K562 (cell line): Measurements from ENCODE around the gene MYL5. TPM values are rescaled to one million over a fixed set of nuclear protein-coding genes. Genes with fewer than 3 reads are reported as not detected.
A peak's percentile ranks its signal among the peaks of the same experiment; 100 is the strongest.

Experiments
- CAMTA2 ChIP-seq: fragments of 250-450 bp; sonication (Bioruptor Pico); conservative IDR thresholded peaks from 2 replicates; pipeline ENCODE4 v1.5.1; 2022
- CEBPB ChIP-seq: fragments of 450-650 bp; IDR thresholded peaks from 2 replicates; pipeline ENCODE4 v1.6.1; 2016; ENCODE audit warnings: missing genetic modification characterization, missing compliant biosample characterization
- CHCHD3 ChIP-seq: fragments of 250-450 bp; sonication (Bioruptor Pico); IDR thresholded peaks from 2 replicates; pipeline ENCODE4 v2.1.2; 2022; ENCODE audit warnings: mild to moderate bottlenecking
- E2F1 ChIP-seq: sonication (generic); formaldehyde crosslinking; IDR thresholded peaks from 2 replicates; pipeline ENCODE4 v1.8.1; 2023; ENCODE audit warnings: mild to moderate bottlenecking, missing genetic modification reagents, moderate library complexity
- ETV5 ChIP-seq: sonication (generic); formaldehyde crosslinking; IDR thresholded peaks from 2 replicates; pipeline ENCODE4 v1.4.0; 2020; ENCODE audit warnings: low read depth, mild to moderate bottlenecking, missing genetic modification reagents
- FOXJ2 ChIP-seq: fragments of 200-800 bp; sonication (Bioruptor generic); IDR thresholded peaks from 2 replicates; pipeline ENCODE4 v1.6.1; 2016; ENCODE audit warnings: missing genetic modification characterization, missing compliant biosample characterization
- HDAC2 ChIP-seq: fragments of 450-650 bp; IDR thresholded peaks from 2 replicates; pipeline ENCODE4 v1.6.1; 2016; ENCODE audit warnings: mild to moderate bottlenecking
- HDAC6 ChIP-seq: IDR thresholded peaks from 2 replicates; pipeline ENCODE4 v1.6.1; 2012; ENCODE audit warnings: low read depth, mild to moderate bottlenecking, control low read depth, inconsistent platforms, low read length, moderate library complexity
- LEF1 ChIP-seq: fragments of 450-650 bp; IDR thresholded peaks from 2 replicates; pipeline ENCODE4 v1.6.1; 2016; ENCODE audit warnings: mild to moderate bottlenecking
- MYNN ChIP-seq, 2 experiments: sonication (generic); formaldehyde crosslinking in 1 of 2; IDR thresholded peaks; 2 replicates each; pipeline versions ENCODE4 v1.5.0 to v1.6.1; 2016 to 2020; ENCODE audit warnings: antibody characterized with exemption in 1 of 2, missing genetic modification reagents in 1 of 2
- NFXL1 ChIP-seq: fragments of 450-650 bp; formaldehyde crosslinking; IDR thresholded peaks from 2 replicates; pipeline ENCODE4 v1.4.0; 2021; ENCODE audit warnings: mild to moderate bottlenecking
- PHF8 ChIP-seq: fragments of 200-600 bp; sonication (generic); IDR thresholded peaks from 2 replicates; pipeline ENCODE4 v1.6.1; 2012; ENCODE audit warnings: mixed run types, mild to moderate bottlenecking, inconsistent platforms, low read length, moderate library complexity, borderline replicate concordance
- TBP ChIP-seq: optimal IDR thresholded peaks from 2 replicates; pipeline ENCODE3; 2011; ENCODE audit warnings: low read depth, low read length, improper control_type of control experiment
- ZC3H4 ChIP-seq: sonication (generic); formaldehyde crosslinking; IDR thresholded peaks from 2 replicates; pipeline ENCODE4 v1.9.0; 2021; ENCODE audit warnings: missing genetic modification reagents, borderline replicate concordance
- ZEB2 ChIP-seq: fragments of 450-650 bp; IDR thresholded peaks from 2 replicates; pipeline ENCODE4 v1.6.1; 2016
- ZNF12 ChIP-seq: sonication (generic); formaldehyde crosslinking; IDR thresholded peaks from 2 replicates; pipeline ENCODE4 v1.4.0; 2020; ENCODE audit warnings: mild to moderate bottlenecking, missing genetic modification reagents
- polyA plus RNA-seq, 8 experiments: library from polyadenylated mRNA; depleted of rRNA in 4 of 8; stranded (reverse) in 5 of 8; unstranded in 3 of 8; fragments of >200 nt; fragmentation: Nextera tagmentation in 2 of 8; fragmentation: Illumina TruSeq in 1 of 8; extraction: Ambion mirVana in 2 of 8; extraction: Trizol in 1 of 8; gene quantifications; 2 replicates each; pipeline versions ENCODE4 v1.2.1 to v1.2.3, GENCODE V29; 2011 to 2014; ENCODE audit warnings: inconsistent platforms in 1 of 8, missing spikeins in 1 of 8
- total RNA-seq, 7 experiments: library from RNA; depleted of rRNA in 6 of 7; stranded (reverse); fragments of >200 nt in 6 of 7; fragmentation: Illumina TruSeq in 2 of 7; extraction: Trizol in 2 of 7; gene quantifications; 2 replicates each; pipeline versions ENCODE4 v1.2.1 to v1.2.3, GENCODE V29; 2011 to 2021; ENCODE audit warnings: low replicate concordance in 1 of 7
- TF ChIP-seq, protein P1 (sequence below), 2 experiments: fragments of 450-650 bp in 1 of 2; sonication (generic) in 1 of 2; formaldehyde crosslinking in 1 of 2; IDR thresholded peaks in 1 of 2; conservative IDR thresholded peaks in 1 of 2; 2 replicates each; pipeline versions ENCODE4 v1.6.1 to v1.8.1; 2016 to 2023; ENCODE audit warnings: mild to moderate bottlenecking in 2 of 2, moderate library complexity in 2 of 2, inconsistent platforms in 1 of 2, missing genetic modification reagents in 1 of 2
- TF ChIP-seq, protein P2 (sequence below): sonication (generic); formaldehyde crosslinking; IDR thresholded peaks from 2 replicates; pipeline ENCODE4 v1.9.0; 2022; ENCODE audit warnings: mild to moderate bottlenecking, missing genetic modification reagents
- TF ChIP-seq, protein P3 (sequence below), 2 experiments: fragments of 200-800 bp in 1 of 2; sonication (Bioruptor generic) in 1 of 2; sonication (generic) in 1 of 2; formaldehyde crosslinking in 1 of 2; IDR thresholded peaks in 1 of 2; conservative IDR thresholded peaks in 1 of 2; 2 replicates each; pipeline versions ENCODE4 v1.5.0 to v1.6.1; 2016 to 2020; ENCODE audit warnings: missing compliant biosample characterization in 1 of 2, missing genetic modification characterization in 1 of 2, missing genetic modification reagents in 1 of 2

MYL5 gene
- total and polyA plus RNA-seq, 9 of the 15 experiments (the other 6 are each of a cell fraction or from before 2014, with no cell fraction given), result 1.4 to 10.0 (median 4.1) TPM

DNA sequence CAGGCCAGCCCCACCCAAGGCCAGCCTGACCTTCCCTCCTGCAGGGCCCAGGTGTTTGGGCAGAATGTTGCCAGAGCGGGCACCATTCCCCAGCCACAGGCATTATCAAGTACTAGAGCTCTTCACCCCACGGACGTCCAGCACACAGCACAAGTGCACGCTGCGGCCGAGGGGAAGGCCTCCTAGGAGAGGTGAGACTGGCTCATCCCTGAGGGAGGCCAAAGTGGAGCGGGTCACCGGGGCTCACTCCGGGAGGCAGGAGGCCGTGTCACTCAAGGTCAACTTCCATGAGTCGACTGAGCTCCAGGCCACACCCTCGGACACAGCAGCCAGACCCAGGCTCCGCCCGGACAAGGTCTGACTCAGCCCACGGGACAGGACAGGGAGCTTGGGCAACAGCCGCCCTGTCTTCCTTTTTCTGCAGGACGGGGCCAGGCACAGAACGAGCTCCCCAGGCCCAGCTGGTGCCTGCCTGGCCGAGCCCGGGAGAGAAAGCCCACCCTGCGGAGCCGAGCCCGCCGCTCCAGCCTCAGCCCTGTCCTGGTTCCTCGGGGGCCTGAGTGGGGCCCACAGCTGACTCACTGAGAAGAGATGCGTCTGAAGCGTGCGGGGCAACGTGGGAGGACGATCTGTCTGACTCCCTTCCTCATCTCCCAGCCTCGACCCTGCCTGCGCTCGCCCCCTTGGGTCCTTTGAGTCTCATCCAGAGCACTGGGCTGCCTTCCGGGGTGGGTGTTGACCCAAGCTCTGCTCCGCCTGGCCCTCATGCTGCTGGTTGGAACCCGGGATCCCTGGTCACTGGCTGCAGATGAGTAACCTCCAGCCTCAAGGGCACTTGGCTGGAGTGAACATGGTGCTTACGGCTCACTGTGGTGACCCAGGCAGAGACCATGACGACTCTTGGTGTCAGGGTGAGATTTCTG, 13.0 kb downstream of the MYL5 start (continued):
- TF ChIP-seq, protein P1, sequence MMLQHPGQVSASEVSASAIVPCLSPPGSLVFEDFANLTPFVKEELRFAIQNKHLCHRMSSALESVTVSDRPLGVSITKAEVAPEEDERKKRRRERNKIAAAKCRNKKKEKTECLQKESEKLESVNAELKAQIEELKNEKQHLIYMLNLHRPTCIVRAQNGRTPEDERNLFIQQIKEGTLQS (IDR thresholded peaks at IDR 0.05), result peak; percentile 86; the same call in 1 of the 2 replicates
- TF ChIP-seq, protein P1 (CRISPR knock-in tag; conservative IDR thresholded peaks at IDR 0.05), result no peak
- TF ChIP-seq FOXJ2 (tag) (no peak), ETV5 (CRISPR knock-in tag) (peak; percentile 41; the same call in 1 of the 2 replicates), E2F1 (CRISPR knock-in tag) (0 out of 2 replicates have a peak, but pooled peaks have one; percentile 61), CHCHD3 (CRISPR knock-in tag) (no peak), CEBPB (tag) (peak; percentile 95), LEF1 (peak; percentile 59; the same call in 1 of the 2 replicates), TBP (peak; percentile 73), ZEB2 (no peak), ZC3H4 (0 out of 2 replicates have a peak, but pooled peaks have one; percentile 16), ZNF12 (CRISPR knock-in tag) (peak; percentile 67; the same call in 1 of the 2 replicates), CAMTA2 (CRISPR knock-in tag) (no peak), MYNN (IDR thresholded peaks at IDR 0.05) (no peak), MYNN (CRISPR knock-in tag; IDR thresholded peaks at IDR 0.05) (no peak), HDAC6 (no peak), NFXL1 (CRISPR knock-in tag) (no peak), PHF8 (peak; percentile 71; the same call in 1 of the 2 replicates), HDAC2 (0 out of 2 replicates have a peak, but pooled peaks have one; percentile 59)
- TF ChIP-seq, protein P2, sequence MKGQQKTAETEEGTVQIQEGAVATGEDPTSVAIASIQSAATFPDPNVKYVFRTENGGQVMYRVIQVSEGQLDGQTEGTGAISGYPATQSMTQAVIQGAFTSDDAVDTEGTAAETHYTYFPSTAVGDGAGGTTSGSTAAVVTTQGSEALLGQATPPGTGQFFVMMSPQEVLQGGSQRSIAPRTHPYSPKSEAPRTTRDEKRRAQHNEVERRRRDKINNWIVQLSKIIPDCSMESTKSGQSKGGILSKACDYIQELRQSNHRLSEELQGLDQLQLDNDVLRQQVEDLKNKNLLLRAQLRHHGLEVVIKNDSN (CRISPR knock-in tag), result peak; percentile 51; the same call in 1 of the 2 replicates
- TF ChIP-seq, protein P3, sequence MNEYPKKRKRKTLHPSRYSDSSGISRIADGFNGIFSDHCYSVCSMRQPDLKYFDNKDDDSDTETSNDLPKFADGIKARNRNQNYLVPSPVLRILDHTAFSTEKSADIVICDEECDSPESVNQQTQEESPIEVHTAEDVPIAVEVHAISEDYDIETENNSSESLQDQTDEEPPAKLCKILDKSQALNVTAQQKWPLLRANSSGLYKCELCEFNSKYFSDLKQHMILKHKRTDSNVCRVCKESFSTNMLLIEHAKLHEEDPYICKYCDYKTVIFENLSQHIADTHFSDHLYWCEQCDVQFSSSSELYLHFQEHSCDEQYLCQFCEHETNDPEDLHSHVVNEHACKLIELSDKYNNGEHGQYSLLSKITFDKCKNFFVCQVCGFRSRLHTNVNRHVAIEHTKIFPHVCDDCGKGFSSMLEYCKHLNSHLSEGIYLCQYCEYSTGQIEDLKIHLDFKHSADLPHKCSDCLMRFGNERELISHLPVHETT (CRISPR knock-in tag; conservative IDR thresholded peaks at IDR 0.05 in 1 of 2, IDR thresholded peaks at IDR 0.05 in 1 of 2), result peak in 1 of 2 experiments; percentile 41; a peak in 1 of 4 replicates
